Measurements from ENCODE around the gene NELL2.

NELL2 gene

GRCh38 chr12:44720265-44720664 is 155.8 kb downstream of the NELL2 start:
- Histone ChIP-seq H3K36me3 (ENCODE audit: control insufficient read depth in 1 of 2, insufficient read depth in 2 of 2, low read length in 2 of 2) (no peaks in the 10 kb centered on the region), H3K79me1 (ENCODE audit: low read length) (no peaks in the 10 kb centered on the region), H2AK5ac (ENCODE audit: low read length) (no peak overlapping the region), H3K4me2 (ENCODE audit: low read length) (no peak overlapping the region), H2AFZ (ENCODE audit: insufficient read depth, low read length, poor library complexity) (no peak overlapping the region), H3K4ac (ENCODE audit: low read depth, low read length) (no peak overlapping the region), H3K27ac (ENCODE audit: low read depth, low read length) (no peak overlapping the region), H2BK5ac (ENCODE audit: low read depth, low read length, poor library complexity) (no peak overlapping the region), H4K8ac (ENCODE audit: low read depth, low read length) (no peak overlapping the region), H3K4me1 (ENCODE audit: control insufficient read depth in 1 of 2, insufficient read depth in 2 of 2, low read length in 2 of 2) (no peaks in the 10 kb centered on the region), H3K9ac (ENCODE audit: low read length) (no peak overlapping the region), H4K91ac (ENCODE audit: low read depth, low read length) (no peak overlapping the region), H2BK120ac (ENCODE audit: insufficient read depth, low read length, poor library complexity) (no peak overlapping the region), H3K9me3 (ENCODE audit: insufficient read depth, low read depth, low read length) (no peaks in the 10 kb centered on the region), H3K18ac (ENCODE audit: low read length) (no peak overlapping the region), H2BK12ac (ENCODE audit: low read length) (no peak overlapping the region), H3K79me2 (ENCODE audit: control insufficient read depth, insufficient read depth, low read length, poor library complexity) (no peaks in the 10 kb centered on the region), H3K14ac (ENCODE audit: low read length) (no peak overlapping the region), H3K4me3 (ENCODE audit: low read depth, low read length) (no peak overlapping the region), H4K12ac (ENCODE audit: low read depth, low read length) (no peak overlapping the region), H3K23ac (ENCODE audit: low read length) (no peak overlapping the region), H3K27me3 (ENCODE audit: insufficient read depth, low read length) (no peaks in the 10 kb centered on the region)
- no peak for DNase-seq
- WGBS (ENCODE audit: extremely low coverage, insufficient coverage, insufficient read length) = no CpG with 5 or more reads among the region's 2 CpGs

- H3K79me1 ChIP-seq (ENCODE audit: low read length) = no peaks in the 10 kb centered on the region
- H2BK5ac ChIP-seq (ENCODE audit: low read depth, low read length, poor library complexity) = no peak overlapping the region
- H4K91ac ChIP-seq (ENCODE audit: low read depth, low read length) = no peak overlapping the region
- no peak overlapping the region for H2AK5ac ChIP-seq (ENCODE audit: low read length)
- no peak overlapping the region for H3K23ac ChIP-seq (ENCODE audit: low read length)
- H3K36me3 ChIP-seq (ENCODE audit: control insufficient read depth in 1 of 2, insufficient read depth in 2 of 2, low read length in 2 of 2) = no peaks in the 10 kb centered on the region
- H3K4me2 ChIP-seq (ENCODE audit: low read length) = no peak overlapping the region
- H3K9me3 ChIP-seq (ENCODE audit: insufficient read depth, low read depth, low read length) = no peaks in the 10 kb centered on the region
- H2BK12ac ChIP-seq (ENCODE audit: low read length) = no peak overlapping the region
- no peak overlapping the region for H4K8ac ChIP-seq (ENCODE audit: low read depth, low read length)
- H3K27ac ChIP-seq (ENCODE audit: low read depth, low read length) = no peak overlapping the region
- H4K12ac ChIP-seq (ENCODE audit: low read depth, low read length) = no peak overlapping the region
- WGBS (ENCODE audit: extremely low coverage, insufficient coverage, insufficient read length) = no CpG with 5 or more reads among the region's 2 CpGs
- no peak for DNase-seq
- no peak overlapping the region for H3K9ac ChIP-seq (ENCODE audit: low read length)
- H3K79me2 ChIP-seq (ENCODE audit: control insufficient read depth, insufficient read depth, low read length, poor library complexity) = no peaks in the 10 kb centered on the region
- H3K4me3 ChIP-seq (ENCODE audit: low read depth, low read length) = no peak overlapping the region
- no peak overlapping the region for H2BK120ac ChIP-seq (ENCODE audit: insufficient read depth, low read length, poor library complexity)
- no peak overlapping the region for H3K4ac ChIP-seq (ENCODE audit: low read depth, low read length)
- H3K14ac ChIP-seq (ENCODE audit: low read length) = no peak overlapping the region
- H2AFZ ChIP-seq (ENCODE audit: insufficient read depth, low read length, poor library complexity) = no peak overlapping the region
- H3K18ac ChIP-seq (ENCODE audit: low read length) = no peak overlapping the region
- no peaks in the 10 kb centered on the region for H3K27me3 ChIP-seq (ENCODE audit: insufficient read depth, low read length)
- H3K4me1 ChIP-seq (ENCODE audit: control insufficient read depth in 1 of 2, insufficient read depth in 2 of 2, low read length in 2 of 2) = no peaks in the 10 kb centered on the region
These were observed 158.5 kb downstream of the NELL2 start for GRCh38 chr12:44717612-44718011.

GRCh38 chr12:44716711-44717110 is 159.4 kb downstream of the NELL2 start:
- Histone ChIP-seq H2AFZ (ENCODE audit: insufficient read depth, low read length, poor library complexity) (no peak overlapping the region), H2AK5ac (ENCODE audit: low read length) (no peak overlapping the region), H3K9ac (ENCODE audit: low read length) (no peak overlapping the region), H4K12ac (ENCODE audit: low read depth, low read length) (no peak overlapping the region), H3K27me3 (ENCODE audit: insufficient read depth, low read length) (no peaks in the 10 kb centered on the region), H3K4me2 (ENCODE audit: low read length) (no peak overlapping the region), H3K14ac (ENCODE audit: low read length) (no peak overlapping the region), H3K23ac (ENCODE audit: low read length) (no peak overlapping the region), H3K9me3 (ENCODE audit: insufficient read depth, low read depth, low read length) (no peaks in the 10 kb centered on the region), H3K36me3 (ENCODE audit: control insufficient read depth in 1 of 2, insufficient read depth in 2 of 2, low read length in 2 of 2) (no peaks in the 10 kb centered on the region), H3K18ac (ENCODE audit: low read length) (no peak overlapping the region), H2BK12ac (ENCODE audit: low read length) (no peak overlapping the region), H4K8ac (ENCODE audit: low read depth, low read length) (no peak overlapping the region), H2BK120ac (ENCODE audit: insufficient read depth, low read length, poor library complexity) (no peak overlapping the region), H3K4ac (ENCODE audit: low read depth, low read length) (no peak overlapping the region), H3K4me1 (ENCODE audit: control insufficient read depth in 1 of 2, insufficient read depth in 2 of 2, low read length in 2 of 2) (no peaks in the 10 kb centered on the region), H4K91ac (ENCODE audit: low read depth, low read length) (no peak overlapping the region), H3K79me1 (ENCODE audit: low read length) (no peaks in the 10 kb centered on the region), H3K79me2 (ENCODE audit: control insufficient read depth, insufficient read depth, low read length, poor library complexity) (no peaks in the 10 kb centered on the region), H2BK5ac (ENCODE audit: low read depth, low read length, poor library complexity) (no peak overlapping the region), H3K27ac (ENCODE audit: low read depth, low read length) (no peak overlapping the region), H3K4me3 (ENCODE audit: low read depth, low read length) (no peak overlapping the region)
- DNase-seq = no peak
- WGBS (ENCODE audit: extremely low coverage, insufficient coverage, insufficient read length) = no CpG with 5 or more reads among the region's 2 CpGs

- Histone ChIP-seq H2BK5ac (ENCODE audit: low read depth, low read length, poor library complexity) (no peak overlapping the region), H3K4ac (ENCODE audit: low read depth, low read length) (no peak overlapping the region), H4K12ac (ENCODE audit: low read depth, low read length) (no peak overlapping the region), H3K36me3 (ENCODE audit: control insufficient read depth in 1 of 2, insufficient read depth in 2 of 2, low read length in 2 of 2) (no peaks in the 10 kb centered on the region), H3K27ac (ENCODE audit: low read depth, low read length) (no peak overlapping the region), H2BK12ac (ENCODE audit: low read length) (no peak overlapping the region), H3K9me3 (ENCODE audit: insufficient read depth, low read depth, low read length) (no peaks in the 10 kb centered on the region), H3K4me1 (ENCODE audit: control insufficient read depth in 1 of 2, insufficient read depth in 2 of 2, low read length in 2 of 2) (no peaks in the 10 kb centered on the region), H4K91ac (ENCODE audit: low read depth, low read length) (no peak overlapping the region), H2AK5ac (ENCODE audit: low read length) (no peak overlapping the region), H3K79me2 (ENCODE audit: control insufficient read depth, insufficient read depth, low read length, poor library complexity) (no peaks in the 10 kb centered on the region), H3K79me1 (ENCODE audit: low read length) (no peaks in the 10 kb centered on the region), H2BK120ac (ENCODE audit: insufficient read depth, low read length, poor library complexity) (no peak overlapping the region), H3K27me3 (ENCODE audit: insufficient read depth, low read length) (no peaks in the 10 kb centered on the region), H3K9ac (ENCODE audit: low read length) (no peak overlapping the region), H3K14ac (ENCODE audit: low read length) (no peak overlapping the region), H2AFZ (ENCODE audit: insufficient read depth, low read length, poor library complexity) (no peak overlapping the region), H3K18ac (ENCODE audit: low read length) (no peak overlapping the region), H4K8ac (ENCODE audit: low read depth, low read length) (no peak overlapping the region), H3K4me3 (ENCODE audit: low read depth, low read length) (no peak overlapping the region), H3K23ac (ENCODE audit: low read length) (no peak overlapping the region), H3K4me2 (ENCODE audit: low read length) (no peak overlapping the region)
- no peak for DNase-seq
- WGBS (ENCODE audit: extremely low coverage, insufficient coverage, insufficient read length) = no CpG with 5 or more reads among the region's 1 CpG
These were observed 164.4 kb downstream of the NELL2 start for GRCh38 chr12:44711736-44712135.

Measured in trophoblast cell (in vitro differentiated cells and primary cell).